ENCODE data around the gene CREBBP. TPM values are rescaled to one million over a fixed set of nuclear protein-coding genes. Genes with fewer than 3 reads are reported as not detected.

Gene CREBBP
- 25.5 and 38.0 TPM in 2 replicates for total RNA-seq (2014; rRNA removed; shearing (Covaris generic))

GRCh38 chr16:3880623-3881498 lies at the start of gene CREBBP:
CREBBP (minus strand) TSS chr16:3880713; CDS start chr16:3879916, 797 bp downstream.

GRCh38 chr16:3717235-3718018 lies 163.1 kb downstream of the CREBBP start, which contains the start of gene TRAP1:
TRAP1 (minus strand) TSS chr16:3717524; CDS start chr16:3717508, 16 bp downstream.

Other genes with a start within 250 kb of the CREBBP start
- 6.1 and 9.8 TPM in 2 replicates for gene DNASE1, start 226.0 kb downstream of the CREBBP start, total RNA-seq (2014; rRNA removed; shearing (Covaris generic))
- 204 and 258 TPM in 2 replicates for gene TRAP1, start 163.2 kb downstream of the CREBBP start, total RNA-seq (2014; rRNA removed; shearing (Covaris generic))
- gene ADCY9, start 235.7 kb upstream of the CREBBP start, total RNA-seq (2014; rRNA removed; shearing (Covaris generic)) = 5.6 and 7.4 TPM in 2 replicates